Stimulated activated CD4-positive, alpha-beta T cell treated with anti-CD3 and anti-CD28 coated beads, Interleukin-12 subunit alpha, Interleukin-12 subunit beta, amount 100 ng/mL, for 48 hours (primary cell): ENCODE data around the gene NDUFV1.
"Not testable (repeated sequence)": the region's sequence is repeated elsewhere in the genome, so short reads cannot be mapped to it uniquely, and the experiment has no call there.

Experiments used
- DNase-seq, 3 donors: peaks; one replicate each; pipeline ENCODE4 v3.0.0-alpha.2; 2020; ENCODE audit warnings: low read depth in 2 of 3, low spot score in 1 of 3

The NDUFV1 gene

DNA sequence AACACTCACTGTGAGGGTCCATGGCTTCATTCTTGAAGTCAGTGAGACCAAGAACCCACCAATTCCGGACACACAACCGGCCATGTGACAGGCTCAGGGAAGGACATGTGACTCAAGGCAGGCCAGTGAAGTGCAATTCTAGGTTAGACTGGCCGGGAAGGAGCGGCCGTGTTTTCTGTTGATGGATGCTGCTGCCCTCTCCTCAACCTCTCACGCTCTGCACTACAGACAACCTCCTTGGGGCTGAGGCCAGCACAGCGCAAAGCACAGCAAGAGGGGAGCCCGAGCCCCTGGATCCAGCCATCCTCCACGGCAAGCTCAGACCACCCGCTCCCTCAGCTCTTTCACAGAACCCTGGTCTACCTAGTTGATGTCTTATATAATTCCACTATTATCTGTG lies 20.2 kb downstream of the NDUFV1 start:
- DNase-seq: no peak

GRCh38 chr11:67627441-67627811 lies 20.7 kb downstream of the NDUFV1 start:
- DNase-seq: no peak

DNA sequence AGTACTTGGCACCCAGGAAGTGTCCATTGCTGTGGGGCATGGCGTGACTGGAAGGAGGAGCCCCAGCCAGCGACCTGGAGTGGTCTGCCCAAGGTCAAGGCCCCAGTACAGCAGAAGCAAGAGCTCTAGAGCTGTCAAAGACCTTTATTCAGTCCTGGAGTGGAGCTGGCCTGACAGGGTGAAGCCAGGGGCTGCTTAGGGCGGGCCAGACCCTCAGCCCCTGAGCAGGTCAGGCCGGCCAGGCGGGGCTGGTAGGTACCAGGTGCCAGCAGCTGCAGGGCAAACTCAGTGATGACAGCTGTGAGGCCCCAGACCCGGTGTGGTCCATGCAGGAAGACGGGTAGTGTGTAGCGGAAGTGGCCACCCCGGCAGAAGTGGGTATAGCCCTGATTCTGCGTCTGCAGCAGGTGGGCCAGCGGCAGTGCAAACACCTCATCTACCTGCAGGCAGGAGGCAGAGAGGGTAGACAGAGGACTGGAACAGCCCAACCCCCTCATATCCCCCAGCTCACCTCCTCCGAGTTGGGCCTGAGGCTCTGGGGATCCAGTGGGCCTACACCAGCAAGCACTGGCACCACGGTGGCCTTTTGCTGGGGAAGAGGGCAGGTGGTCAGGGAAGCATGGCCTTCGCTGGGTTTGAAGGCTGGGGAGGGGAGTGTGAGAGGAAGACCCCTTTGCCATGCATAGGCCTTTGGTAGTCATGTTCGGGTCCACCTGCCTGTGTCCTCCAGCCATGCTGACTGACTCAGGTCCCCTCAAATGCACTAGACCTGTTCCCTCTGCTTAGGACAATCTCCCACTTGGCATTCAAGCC lies 21.3 kb downstream of the NDUFV1 start:
- no peak for DNase-seq

- no peak for DNase-seq
These were observed 22.1 kb downstream of the NDUFV1 start for GRCh38 chr11:67628710-67629385.

DNA sequence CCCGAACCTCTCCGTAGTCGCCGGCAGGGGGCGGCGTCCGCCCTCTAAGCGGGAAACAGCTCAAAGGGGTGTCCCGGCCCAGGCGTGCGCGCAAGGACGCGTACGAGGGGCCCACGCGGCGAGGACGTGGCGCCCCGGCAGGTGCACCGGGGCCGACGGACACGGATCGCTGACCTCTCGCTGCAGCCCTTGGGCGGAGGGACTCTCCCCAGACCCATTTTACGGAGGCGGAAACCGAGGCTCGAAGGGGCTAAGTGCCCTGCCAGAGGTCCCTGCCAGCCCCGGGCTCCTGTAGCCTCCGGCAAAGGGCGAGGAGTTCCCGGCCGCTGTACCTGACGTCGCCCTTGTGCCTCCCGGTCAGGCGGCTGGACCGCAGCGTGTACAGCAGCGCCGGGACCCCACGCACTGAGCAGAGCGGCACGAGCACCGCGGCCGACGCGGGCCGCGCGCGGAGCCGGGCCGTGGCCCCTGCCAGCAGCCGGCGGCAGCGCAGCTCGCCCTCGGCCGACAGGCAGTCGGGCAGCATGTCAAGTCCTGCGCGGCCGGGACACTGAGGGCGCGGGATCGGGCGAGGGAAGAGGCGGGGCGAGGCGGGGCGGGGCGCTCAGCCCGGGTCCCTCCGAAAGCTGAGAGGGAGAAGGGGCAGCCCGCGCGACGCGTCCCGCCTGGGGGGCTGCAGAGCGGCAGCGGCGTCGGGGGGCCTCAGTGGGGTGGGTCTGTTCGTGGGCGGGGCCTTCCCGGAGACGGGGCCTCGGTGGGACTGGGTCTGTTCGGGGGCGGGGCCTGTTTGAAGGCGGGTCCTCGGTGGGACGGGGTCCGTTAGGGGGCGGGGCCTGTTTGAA lies 22.9 kb downstream of the NDUFV1 start, which contains the start of gene NUDT8:
NUDT8 (minus strand) TSS at position 552 of the 842 bp plus-strand sequence; CDS start at position 526, 26 bp downstream.
- DNase-seq: peak; percentile 80 to 86 (median 85)

DNA sequence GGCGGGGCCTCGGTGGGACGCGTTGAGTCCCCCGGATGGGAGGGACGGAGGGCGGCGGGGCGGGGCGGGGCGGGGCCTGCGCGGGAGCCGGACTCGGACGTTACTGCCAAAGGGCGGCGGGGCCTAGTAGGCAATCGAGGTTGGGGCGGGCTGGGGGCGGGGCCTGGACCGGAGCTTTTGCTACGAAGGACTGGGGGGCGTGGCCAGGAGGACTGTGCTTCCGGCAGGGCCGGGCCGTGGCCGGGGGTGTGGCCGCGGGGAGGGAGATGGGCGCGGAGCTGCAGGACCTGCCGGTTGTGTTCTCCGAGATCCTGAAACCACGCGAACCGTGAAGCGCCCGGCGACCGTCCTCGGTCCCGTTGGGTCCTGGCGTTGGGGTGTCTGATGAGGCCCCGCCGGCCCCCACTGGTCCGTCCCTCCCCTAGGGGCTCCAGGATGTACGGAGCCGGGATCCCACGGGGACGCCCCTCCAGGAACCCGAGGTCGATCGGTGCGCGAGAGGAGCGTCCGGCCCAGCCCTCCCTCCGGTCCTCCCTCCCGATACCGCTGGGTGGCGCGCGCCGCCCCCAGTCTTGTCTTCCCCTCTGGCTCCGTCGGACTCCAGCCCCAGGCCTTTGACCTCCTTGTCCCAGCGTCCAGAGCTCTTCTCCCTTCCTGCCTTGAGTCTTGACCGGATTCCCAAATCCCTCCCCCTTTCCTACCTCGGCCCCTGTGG lies 23.6 kb downstream of the NDUFV1 start:
- peak; percentile 94 to 98 (median 96) for DNase-seq

GRCh38 chr11:67630943-67631331 lies 24.2 kb downstream of the NDUFV1 start:
- DNase-seq: no peak

DNA sequence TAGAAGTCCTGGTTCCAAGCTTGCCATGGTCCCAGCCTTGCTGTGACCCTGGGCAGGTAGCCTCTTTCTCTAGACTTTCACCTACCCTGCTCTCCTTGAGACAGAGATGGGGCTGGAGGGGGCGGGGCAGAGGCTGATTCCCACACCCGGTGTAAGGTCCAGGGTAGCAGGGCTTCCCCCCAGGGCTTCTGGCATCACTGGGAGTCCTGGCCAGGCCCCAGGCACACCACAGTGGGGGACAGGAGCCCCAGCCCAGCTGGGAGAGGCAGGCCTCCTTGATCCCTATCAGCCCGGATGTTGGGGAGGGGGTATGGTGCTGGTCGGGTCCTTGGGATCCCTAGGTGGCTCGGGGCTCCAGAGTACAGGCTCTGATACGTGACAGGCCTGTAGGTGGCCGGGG lies 24.7 kb downstream of the NDUFV1 start:
- no peak for DNase-seq

GRCh38 chr11:67631853-67632174 lies 25.1 kb downstream of the NDUFV1 start:
- DNase-seq: no peak

DNA sequence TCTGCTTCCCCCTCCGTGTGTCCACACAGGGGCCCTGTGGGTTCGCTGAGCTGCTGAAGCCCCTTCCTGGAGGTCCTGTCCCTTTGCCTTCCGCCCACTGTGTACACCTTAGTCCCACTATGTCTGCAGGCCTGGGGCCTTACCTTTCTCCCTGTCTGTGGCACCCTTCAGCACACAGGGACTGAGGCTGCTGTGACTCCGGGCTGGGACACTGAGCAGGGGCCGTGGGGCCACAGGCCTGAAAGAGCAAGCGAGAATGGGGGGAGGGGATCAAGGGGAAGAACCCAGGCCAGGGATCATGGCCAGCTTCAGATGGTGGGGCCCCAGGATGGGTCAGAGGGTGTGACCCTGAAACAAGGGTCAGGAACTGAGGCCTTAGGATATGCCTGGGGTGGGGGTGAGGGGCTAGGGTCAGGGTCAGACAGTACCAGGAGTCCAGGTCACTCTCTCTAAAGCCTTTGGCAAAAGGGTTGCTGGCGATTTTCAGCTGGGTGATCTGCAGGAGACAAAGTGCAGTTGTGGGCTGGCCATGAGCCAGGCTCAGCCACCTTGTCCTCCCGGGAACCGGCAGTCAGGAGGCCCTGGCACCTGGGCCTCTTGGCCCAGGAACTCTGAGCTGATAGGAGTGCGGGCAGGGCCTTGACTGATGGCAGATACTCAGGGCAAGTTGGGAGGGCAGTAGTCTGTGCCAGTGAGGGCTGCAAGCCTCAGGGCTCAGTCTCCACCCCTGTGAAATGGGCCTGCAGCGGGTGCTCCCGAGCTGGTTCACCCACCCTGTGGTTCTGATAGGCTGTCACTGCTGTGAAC lies 25.6 kb downstream of the NDUFV1 start:
- no peak for DNase-seq

GRCh38 chr11:67632982-67633755 lies 26.4 kb downstream of the NDUFV1 start:
- no peak for DNase-seq

GRCh38 chr11:67633758-67634365 lies 27.1 kb downstream of the NDUFV1 start:
- DNase-seq: no peak

DNA sequence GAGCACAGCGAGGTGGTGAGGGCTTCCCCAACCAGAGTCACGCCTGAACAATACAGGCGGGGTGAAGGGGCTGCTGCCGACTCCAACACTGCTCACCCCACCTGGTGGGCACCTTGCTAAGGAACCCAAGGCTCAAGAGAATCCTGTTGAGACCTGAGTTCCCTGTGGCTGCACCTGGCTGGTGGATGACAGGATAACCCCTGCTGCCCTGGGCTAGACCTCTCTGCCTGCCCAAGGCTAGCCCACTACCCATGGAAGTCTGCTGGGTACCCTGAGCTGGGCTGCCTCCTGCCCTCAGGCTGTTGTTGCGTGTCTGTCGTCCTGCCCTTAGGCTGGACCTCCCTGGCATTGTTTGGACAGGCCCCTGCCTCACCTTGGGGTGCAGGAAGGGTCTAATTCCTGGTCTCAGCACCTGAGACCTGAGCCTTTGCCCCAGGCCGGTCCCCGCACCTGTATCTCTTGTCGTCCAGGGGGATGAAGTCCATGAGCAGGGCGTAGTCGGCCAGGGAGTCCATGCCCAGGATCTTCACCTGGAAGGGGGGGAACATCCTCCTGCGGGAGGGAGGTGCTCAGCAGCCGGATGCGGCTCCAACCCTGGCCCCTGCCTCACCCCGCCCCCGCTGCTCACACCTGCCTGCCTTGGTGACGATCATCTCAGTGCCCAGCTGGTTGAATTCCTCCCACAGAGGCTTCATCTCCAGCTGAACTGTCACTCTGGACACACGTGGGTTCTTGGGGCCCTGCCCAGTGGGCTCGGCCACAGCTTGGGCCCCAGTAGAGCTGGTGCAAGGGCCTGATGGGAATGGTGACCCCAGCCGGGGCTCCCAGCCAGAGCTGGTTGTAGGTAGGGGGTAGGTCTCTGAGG lies 27.9 kb downstream of the NDUFV1 start:
- DNase-seq: no peak

DNA sequence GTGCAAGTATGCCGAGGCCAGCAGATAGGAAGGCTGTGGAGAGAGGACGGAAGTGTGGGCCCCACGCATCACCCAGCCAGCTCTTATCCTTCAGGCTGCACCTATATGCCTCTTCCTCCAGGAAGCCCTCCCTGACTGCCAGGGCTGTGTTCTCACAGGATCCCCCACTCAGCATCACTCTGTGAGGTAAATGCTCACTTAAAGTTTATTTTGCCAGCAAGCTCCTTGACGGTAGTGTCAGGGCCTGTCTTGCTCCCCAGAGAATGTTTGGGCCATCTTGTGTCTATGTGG lies 28.4 kb downstream of the NDUFV1 start:
- no peak for DNase-seq

- DNase-seq: no peak
These were observed 30.2 kb downstream of the NDUFV1 start for GRCh38 chr11:67636962-67637361.

DNA sequence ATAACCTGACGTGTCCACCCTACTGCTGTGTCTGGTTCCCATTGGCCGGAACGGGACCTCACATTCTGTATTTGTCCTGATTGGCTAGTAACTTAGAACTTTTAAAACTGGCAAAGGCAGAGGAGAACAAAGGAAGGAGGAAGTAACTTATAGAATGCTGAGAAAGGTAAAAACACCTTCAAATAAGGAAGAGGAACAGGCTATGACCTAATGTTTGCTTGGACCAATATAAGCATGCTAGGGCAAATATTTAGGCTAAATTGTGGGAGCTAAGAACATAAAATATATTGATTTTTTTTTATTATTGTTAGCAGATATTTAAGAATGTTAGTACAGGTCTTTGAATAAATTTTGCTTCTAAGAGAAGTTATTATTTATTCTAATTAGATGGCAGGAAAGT lies 30.7 kb downstream of the NDUFV1 start:
- not testable (repeated sequence) for DNase-seq

DNA sequence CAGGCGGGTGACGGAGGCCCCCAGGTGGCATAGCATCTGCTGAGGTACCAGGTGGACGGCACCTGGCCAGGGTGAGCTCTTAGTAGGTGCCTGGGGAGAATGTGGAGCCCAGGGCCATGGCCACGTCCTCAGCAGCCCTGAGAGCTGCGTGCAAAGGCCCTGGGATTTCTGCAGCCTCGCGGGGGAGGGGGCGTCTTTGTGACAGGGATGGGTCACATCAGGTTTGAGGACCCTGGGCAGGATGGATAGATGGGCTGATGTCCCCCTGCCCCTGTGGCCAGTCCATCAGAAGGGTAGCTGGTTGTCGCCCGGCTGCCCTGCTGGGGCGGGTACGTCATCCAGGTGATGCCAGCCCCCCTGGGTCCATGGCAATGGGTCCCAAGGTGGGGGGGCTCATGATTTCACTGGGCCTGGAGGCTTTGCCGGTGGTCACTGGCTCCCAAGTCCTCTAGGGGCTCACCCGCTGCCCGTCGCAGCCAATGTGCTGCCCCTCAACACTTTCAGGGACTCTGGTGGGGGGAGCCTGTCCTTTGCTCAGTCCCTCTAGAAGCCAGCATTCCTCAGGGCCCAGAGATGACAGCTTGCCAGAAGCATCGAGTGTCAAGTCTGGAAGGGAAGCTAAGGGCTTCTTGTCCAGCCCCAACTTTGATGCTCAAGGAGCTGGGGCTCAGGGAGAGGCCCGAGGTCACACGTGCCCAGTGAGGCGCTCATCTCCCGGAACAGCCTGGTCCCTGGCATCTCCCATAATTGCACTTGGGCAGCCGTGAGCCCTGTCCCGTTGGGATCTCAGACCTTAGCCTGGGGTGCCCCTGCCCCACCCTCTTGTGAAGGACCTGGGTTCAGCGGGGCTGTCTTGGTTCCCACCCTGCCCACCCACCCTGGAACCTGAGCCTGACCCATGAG lies 32.0 kb downstream of the NDUFV1 start:
- no peak for DNase-seq
